Measurements from ENCODE around the gene FSTL5.

The FSTL5 gene

DNA sequence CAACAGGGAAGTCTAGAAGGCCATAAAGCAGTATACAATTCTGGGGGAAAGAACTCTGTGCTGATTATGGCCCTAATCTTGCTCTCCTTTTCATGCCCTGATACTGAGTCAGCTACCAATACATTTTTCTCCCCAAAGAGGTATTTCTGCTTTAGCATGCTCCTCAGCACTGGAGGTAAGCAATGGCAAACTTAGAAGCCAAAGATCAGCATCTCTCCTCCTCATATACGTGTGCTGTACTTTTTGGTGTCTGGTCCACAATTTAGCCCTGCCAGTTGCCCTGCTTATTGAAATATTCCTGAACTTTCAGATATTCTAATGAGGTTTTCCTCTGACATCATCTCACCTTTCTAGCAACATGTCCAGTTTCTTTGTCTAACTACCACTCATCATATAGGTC lies 226.2 kb downstream of the FSTL5 start:
- no peaks in the 10 kb centered on the region for H3K27me3 Mint-ChIP-seq
- H3K9me3 Mint-ChIP-seq = no peaks in the 10 kb centered on the region
- H3K27ac Mint-ChIP-seq = no peak overlapping the region
- no peak overlapping the region for H3K4me3 Mint-ChIP-seq
- intact Hi-C loops (cut with micrococcal nuclease) = no loop called here
- H3K36me3 Mint-ChIP-seq (ENCODE audit: low read depth) = no peaks in the 10 kb centered on the region
- no peaks in the 10 kb centered on the region for H3K4me1 Mint-ChIP-seq (ENCODE audit: low read depth)

DNA sequence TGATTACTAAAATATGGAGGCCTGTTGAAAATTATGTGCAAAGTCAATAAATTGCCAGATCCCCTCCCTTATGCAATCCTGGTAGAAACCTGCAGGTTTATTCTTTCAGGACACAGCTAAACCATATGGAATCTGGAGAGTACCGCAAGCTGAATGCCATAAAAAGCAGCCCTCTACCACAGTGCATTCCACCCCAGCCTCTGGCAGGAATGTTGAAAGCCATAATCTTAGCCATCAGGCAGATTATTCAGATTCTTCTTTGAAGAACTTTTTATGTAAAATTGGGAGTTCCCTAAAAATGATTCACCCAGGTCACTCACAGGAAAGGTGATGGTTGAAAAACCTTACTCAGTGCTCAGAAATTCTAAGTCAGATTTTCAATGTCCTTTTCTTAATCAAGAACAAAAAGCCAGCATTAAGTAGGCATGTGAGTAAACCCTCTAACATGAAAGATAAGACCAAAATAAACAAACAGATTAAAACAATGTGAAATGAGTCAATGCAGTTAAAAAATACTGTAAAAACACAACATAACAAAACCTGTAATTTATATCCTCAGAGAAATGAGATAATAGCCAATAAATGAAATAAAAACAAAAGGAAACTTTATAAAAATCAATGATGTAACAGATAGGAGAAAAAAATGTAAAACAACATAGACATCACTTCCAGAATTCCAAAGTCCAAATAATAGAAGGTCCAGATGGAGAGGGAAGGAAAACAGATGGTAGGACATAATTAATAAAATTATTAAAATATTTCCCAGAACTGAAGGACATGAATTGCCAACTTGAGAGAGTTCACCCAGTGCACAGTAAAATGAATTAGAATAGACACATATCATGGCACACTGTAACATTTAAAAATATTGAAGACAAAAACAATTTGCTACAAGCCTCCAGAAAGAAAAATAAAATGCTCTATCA lies 226.9 kb downstream of the FSTL5 start:
- intact Hi-C loops (cut with micrococcal nuclease) = no loop called here
- H3K36me3 Mint-ChIP-seq (ENCODE audit: low read depth) = no peaks in the 10 kb centered on the region

DNA sequence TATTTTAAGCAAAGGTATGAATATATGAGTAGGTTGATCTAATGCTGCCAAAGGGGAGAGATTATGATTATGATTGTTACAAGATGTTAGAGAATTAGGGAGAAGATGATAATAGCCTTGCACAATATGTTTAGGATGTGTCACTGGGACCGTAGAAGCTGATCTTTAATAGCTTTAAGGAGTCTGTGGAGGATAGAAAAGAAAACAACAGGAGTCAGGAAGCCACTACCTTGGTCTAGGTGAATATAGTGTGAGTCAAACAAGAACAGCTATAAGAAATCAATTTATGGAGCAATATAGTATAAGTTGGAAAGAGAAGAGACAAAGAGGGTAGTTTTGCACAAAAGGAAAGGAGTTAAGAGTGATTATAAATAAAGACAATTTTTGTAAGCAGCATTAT lies 232.7 kb downstream of the FSTL5 start:
- no peak overlapping the region for H3K4me3 Mint-ChIP-seq
- H3K36me3 Mint-ChIP-seq (ENCODE audit: low read depth) = no peaks in the 10 kb centered on the region
- intact Hi-C loops (cut with micrococcal nuclease) = no loop called here

More for the DNA sequence above, 226.9 kb downstream of the FSTL5 start:
- Mint-ChIP-seq H3K4me3 (no peak overlapping the region), H3K27ac (no peak overlapping the region), H3K9me3 (no peaks in the 10 kb centered on the region), H3K4me1 (ENCODE audit: low read depth) (no peaks in the 10 kb centered on the region), H3K27me3 (no peaks in the 10 kb centered on the region)

DNA sequence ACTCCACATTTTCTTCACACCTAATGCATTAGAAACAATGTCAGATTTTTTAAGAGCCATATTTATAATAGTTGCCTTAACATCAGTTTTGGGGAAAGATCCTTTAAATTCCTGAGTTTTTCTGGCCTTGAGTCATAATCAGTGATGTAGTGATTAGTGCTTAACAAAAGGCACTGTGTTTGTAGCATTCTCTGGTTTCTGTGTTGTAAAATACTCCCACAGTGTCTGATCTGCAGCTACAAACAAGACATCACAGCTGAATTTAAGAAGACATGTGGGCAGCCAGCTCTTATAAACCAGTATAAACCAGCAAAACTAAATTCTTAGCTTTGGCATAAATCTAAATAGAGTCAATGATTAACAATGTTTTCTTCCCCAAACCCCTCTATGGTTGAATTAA lies 233.8 kb downstream of the FSTL5 start:
- no peaks in the 10 kb centered on the region for H3K4me1 Mint-ChIP-seq (ENCODE audit: low read depth)
- no peak overlapping the region for H3K27ac Mint-ChIP-seq
- no peaks in the 10 kb centered on the region for H3K27me3 Mint-ChIP-seq
- H3K36me3 Mint-ChIP-seq (ENCODE audit: low read depth) = no peaks in the 10 kb centered on the region
- intact Hi-C loops (cut with micrococcal nuclease) = no loop called here
- no peak overlapping the region for H3K4me3 Mint-ChIP-seq
- H3K9me3 Mint-ChIP-seq = no peaks in the 10 kb centered on the region

More for the DNA sequence above, 232.7 kb downstream of the FSTL5 start:
- Mint-ChIP-seq H3K9me3 (no peaks in the 10 kb centered on the region), H3K4me1 (ENCODE audit: low read depth) (no peaks in the 10 kb centered on the region), H3K27me3 (no peaks in the 10 kb centered on the region), H3K27ac (no peak overlapping the region)

- no peaks in the 10 kb centered on the region for H3K9me3 Mint-ChIP-seq
- H3K27ac Mint-ChIP-seq = no peak overlapping the region
- H3K4me1 Mint-ChIP-seq (ENCODE audit: low read depth) = no peaks in the 10 kb centered on the region
- no peak overlapping the region for H3K4me3 Mint-ChIP-seq
- H3K36me3 Mint-ChIP-seq (ENCODE audit: low read depth) = no peaks in the 10 kb centered on the region
- intact Hi-C loops (cut with micrococcal nuclease) = no loop called here
- H3K27me3 Mint-ChIP-seq = no peaks in the 10 kb centered on the region
These were observed 237.6 kb downstream of the FSTL5 start for GRCh38 chr4:161926033-161926828.

DNA sequence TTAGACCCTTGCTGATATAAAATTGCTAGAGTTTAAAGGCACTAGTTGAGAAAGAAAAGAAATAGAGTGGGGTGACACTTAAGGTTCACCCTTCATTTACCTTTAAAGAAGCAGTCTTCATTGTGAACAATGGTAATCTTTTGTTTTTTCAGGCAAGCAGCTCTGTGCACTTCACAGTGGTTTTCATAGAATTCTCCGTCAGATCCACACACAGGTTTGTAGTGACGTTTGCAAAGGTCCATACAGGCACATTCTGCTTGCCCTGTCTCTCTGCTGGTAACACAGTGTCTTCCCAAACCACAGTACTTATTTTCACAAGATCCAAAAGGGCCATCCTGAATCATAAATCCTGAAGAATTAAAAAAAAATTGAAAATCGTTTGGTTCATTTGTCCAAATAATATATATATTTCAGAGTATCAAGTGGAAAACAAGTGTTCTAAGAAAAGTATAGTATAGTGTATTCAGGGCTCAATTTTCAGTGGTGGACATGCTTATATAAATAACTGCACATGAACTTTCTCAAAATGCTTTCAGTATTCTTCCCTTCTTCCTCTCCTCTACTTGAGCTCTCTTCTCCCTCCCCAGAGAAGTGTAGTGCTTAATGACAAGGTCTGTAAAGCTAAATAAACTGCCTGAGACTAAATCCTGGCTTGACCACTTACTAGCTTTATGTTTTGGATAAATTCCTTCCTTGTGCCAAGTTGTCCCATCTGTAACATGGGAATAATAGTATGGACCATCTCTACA lies 243.3 kb downstream of the FSTL5 start:
- Mint-ChIP-seq H3K27me3 (no peaks in the 10 kb centered on the region), H3K36me3 (ENCODE audit: low read depth) (no peaks in the 10 kb centered on the region), H3K4me3 (no peak overlapping the region), H3K27ac (no peak overlapping the region), H3K9me3 (no peaks in the 10 kb centered on the region), H3K4me1 (ENCODE audit: low read depth) (no peaks in the 10 kb centered on the region)
- intact Hi-C loops (cut with micrococcal nuclease) = no loop called here

DNA sequence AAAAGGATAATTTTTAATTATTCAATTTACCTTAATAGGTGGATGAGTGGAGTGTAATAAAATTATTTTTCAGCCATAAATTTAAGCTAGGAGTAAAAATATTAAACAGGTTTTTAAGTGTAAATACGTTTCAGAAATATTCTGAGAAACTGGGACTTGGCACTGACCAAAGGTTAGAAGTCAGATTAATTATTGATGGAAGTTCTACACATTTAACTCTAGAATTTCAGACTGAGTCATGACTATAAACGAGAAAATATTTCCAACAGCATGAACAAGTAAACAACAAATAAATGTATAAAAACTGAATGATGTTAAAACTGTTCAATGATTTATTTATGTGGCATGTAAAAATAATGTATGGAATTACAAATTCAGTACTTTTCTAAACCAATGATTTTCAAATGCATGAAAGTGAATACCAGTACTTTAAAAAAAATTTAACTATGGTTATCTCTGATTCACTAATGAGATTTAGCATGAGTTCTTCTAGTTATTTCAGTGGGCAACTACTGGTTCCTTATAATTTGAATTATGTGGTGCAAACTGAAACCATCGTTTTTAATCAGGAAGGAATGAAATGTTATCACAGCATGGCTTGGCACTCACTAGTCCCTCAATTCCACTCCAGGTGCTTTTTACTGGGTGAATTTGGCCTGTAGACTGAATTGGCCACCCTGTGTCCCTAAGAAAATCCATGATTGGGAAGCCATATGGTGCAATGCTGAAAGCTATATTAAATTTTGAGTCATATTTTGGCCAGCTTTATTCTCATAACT lies 244.2 kb downstream of the FSTL5 start:
- no peaks in the 10 kb centered on the region for H3K36me3 Mint-ChIP-seq (ENCODE audit: low read depth)
- H3K4me3 Mint-ChIP-seq = no peak overlapping the region
- intact Hi-C loops (cut with micrococcal nuclease) = no loop called here
- H3K27me3 Mint-ChIP-seq = no peaks in the 10 kb centered on the region
- H3K4me1 Mint-ChIP-seq (ENCODE audit: low read depth) = no peaks in the 10 kb centered on the region
- no peaks in the 10 kb centered on the region for H3K9me3 Mint-ChIP-seq
- no peak overlapping the region for H3K27ac Mint-ChIP-seq

- Mint-ChIP-seq H3K27ac (no peak overlapping the region), H3K9me3 (peaks cover 11% of the 10 kb centered on the region), H3K27me3 (no peaks in the 10 kb centered on the region), H3K4me1 (ENCODE audit: low read depth) (no peaks in the 10 kb centered on the region), H3K36me3 (ENCODE audit: low read depth) (no peaks in the 10 kb centered on the region), H3K4me3 (no peak overlapping the region)
- intact Hi-C loops (cut with micrococcal nuclease) = no loop called here
These were observed 247.8 kb downstream of the FSTL5 start for GRCh38 chr4:161916035-161916434.

DNA sequence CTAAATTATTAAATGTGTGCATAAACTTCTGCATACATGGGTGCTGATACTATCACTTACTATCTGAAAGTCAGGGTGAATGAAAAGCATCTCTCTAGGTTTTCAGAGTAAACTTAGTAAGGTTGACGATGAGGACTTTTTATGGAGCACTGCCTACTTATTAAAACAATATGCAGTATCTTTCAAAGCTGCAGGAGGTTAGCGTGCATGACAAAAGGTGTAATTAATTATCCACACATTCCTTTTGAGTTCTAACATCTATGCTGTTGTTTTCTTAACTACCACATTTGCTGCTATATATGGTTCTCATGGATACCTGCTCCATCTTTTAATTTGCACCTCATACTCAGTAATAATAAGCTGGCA lies 256.2 kb downstream of the FSTL5 start:
- intact Hi-C loops (cut with micrococcal nuclease) = no loop called here
- Mint-ChIP-seq H3K36me3 (ENCODE audit: low read depth) (no peaks in the 10 kb centered on the region), H3K4me1 (ENCODE audit: low read depth) (no peaks in the 10 kb centered on the region), H3K9me3 (peaks cover 5% of the 10 kb centered on the region), H3K27me3 (no peaks in the 10 kb centered on the region), H3K27ac (no peak overlapping the region), H3K4me3 (no peak overlapping the region)

- Mint-ChIP-seq H3K4me1 (ENCODE audit: low read depth) (no peaks in the 10 kb centered on the region), H3K9me3 (no peaks in the 10 kb centered on the region), H3K27me3 (no peaks in the 10 kb centered on the region), H3K4me3 (no peak overlapping the region), H3K36me3 (ENCODE audit: low read depth) (no peaks in the 10 kb centered on the region), H3K27ac (no peak overlapping the region)
- intact Hi-C loops (cut with micrococcal nuclease) = no loop called here
These were observed 256.8 kb downstream of the FSTL5 start for GRCh38 chr4:161906836-161907589.

GRCh38 chr4:161900110-161900509 lies 263.7 kb downstream of the FSTL5 start:
- no peak overlapping the region for H3K4me3 Mint-ChIP-seq
- no peaks in the 10 kb centered on the region for H3K27me3 Mint-ChIP-seq
- H3K27ac Mint-ChIP-seq = no peak overlapping the region
- H3K9me3 Mint-ChIP-seq = no peaks in the 10 kb centered on the region
- H3K4me1 Mint-ChIP-seq (ENCODE audit: low read depth) = no peaks in the 10 kb centered on the region
- H3K36me3 Mint-ChIP-seq (ENCODE audit: low read depth) = no peaks in the 10 kb centered on the region
- intact Hi-C loops (cut with micrococcal nuclease) = no loop called here

DNA sequence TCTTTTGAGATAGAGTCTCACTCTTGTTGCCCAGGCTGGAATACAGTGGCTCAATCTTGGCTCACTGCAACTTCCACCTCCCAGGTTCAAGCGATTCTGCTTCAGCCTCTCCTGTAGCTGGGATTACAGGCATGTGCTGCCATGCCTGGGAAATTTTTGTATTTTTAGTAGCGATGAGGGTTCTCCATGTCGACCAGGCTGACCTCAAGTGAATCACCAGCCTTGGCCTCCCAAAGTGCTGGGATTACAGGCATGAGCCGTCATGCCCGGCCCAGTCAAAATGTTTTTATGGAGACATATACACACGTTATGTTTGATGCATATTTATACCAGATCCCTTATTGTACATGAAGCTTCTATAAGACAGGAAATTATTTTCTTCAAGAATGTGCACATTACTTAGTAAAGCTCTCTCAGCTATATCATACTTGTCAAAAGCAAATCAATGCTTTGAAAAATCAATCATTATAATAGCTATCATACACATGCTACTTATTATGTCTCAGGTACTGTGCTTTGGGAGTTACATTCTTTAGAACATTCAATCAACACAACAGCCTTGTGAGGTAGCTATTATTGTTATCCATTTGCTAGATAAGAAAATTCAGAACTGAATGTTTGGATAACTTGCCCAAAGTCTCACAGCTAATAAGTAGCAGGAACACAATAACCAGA lies 269.2 kb downstream of the FSTL5 start:
- intact Hi-C loops (cut with micrococcal nuclease) = no loop called here
- no peaks in the 10 kb centered on the region for H3K9me3 Mint-ChIP-seq
- no peaks in the 10 kb centered on the region for H3K27me3 Mint-ChIP-seq
- H3K4me3 Mint-ChIP-seq = no peak overlapping the region
- no peaks in the 10 kb centered on the region for H3K4me1 Mint-ChIP-seq (ENCODE audit: low read depth)
- H3K36me3 Mint-ChIP-seq (ENCODE audit: low read depth) = no peaks in the 10 kb centered on the region
- H3K27ac Mint-ChIP-seq = no peak overlapping the region

Data from dendritic cell treated with granulocyte-macrophage colony-stimulating factor and Interleukin-4, amounts not matched to agents 40 ng/mL and 50 ng/mL, for 4 days (primary cell).